Effector memory CD8-positive, alpha-beta T cell (primary cell): Measurements from ENCODE around the gene FAM168B.

Experiments
- ATAC-seq: fragments of 150-1000 bp; cut with Tn5 transposase; replicated peaks from 2 replicates; pipeline ENCODE4 v1.10.0; 2021; ENCODE audit warnings: mild to moderate bottlenecking, moderate library complexity
- DNase-seq, 3 experiments: peaks; one replicate each; pipeline ENCODE4 v3.0.0; 2021
- H3K27ac Mint-ChIP-seq, 2 donors: one replicate each; pipeline ENCODE4 v1.8.0; 2022; ENCODE audit warnings: mild to moderate bottlenecking in 2 of 2, mixed read lengths in 2 of 2, moderate library complexity in 2 of 2
- H3K27me3 Mint-ChIP-seq, 2 donors: one replicate each; pipeline ENCODE4 v1.8.0; 2022; ENCODE audit warnings: mixed read lengths in 2 of 2
- H3K36me3 Mint-ChIP-seq: one replicate; pipeline ENCODE4 v1.8.0; 2022; ENCODE audit warnings: mild to moderate bottlenecking, moderate library complexity, mixed read lengths; ENCODE audit not compliant: insufficient read depth
- H3K4me1 Mint-ChIP-seq, 2 donors: one replicate each; pipeline ENCODE4 v1.8.0; 2022; ENCODE audit warnings: low read depth in 2 of 2, mixed read lengths in 2 of 2
- H3K4me3 Mint-ChIP-seq, 2 donors: one replicate each; pipeline ENCODE4 v1.8.0; 2022; ENCODE audit warnings: mild to moderate bottlenecking in 2 of 2, mixed read lengths in 2 of 2, moderate library complexity in 2 of 2
- H3K9me3 Mint-ChIP-seq, 2 donors: one replicate each; pipeline ENCODE4 v1.8.0; 2022; ENCODE audit warnings: mixed read lengths in 2 of 2

The FAM168B gene

DNA sequence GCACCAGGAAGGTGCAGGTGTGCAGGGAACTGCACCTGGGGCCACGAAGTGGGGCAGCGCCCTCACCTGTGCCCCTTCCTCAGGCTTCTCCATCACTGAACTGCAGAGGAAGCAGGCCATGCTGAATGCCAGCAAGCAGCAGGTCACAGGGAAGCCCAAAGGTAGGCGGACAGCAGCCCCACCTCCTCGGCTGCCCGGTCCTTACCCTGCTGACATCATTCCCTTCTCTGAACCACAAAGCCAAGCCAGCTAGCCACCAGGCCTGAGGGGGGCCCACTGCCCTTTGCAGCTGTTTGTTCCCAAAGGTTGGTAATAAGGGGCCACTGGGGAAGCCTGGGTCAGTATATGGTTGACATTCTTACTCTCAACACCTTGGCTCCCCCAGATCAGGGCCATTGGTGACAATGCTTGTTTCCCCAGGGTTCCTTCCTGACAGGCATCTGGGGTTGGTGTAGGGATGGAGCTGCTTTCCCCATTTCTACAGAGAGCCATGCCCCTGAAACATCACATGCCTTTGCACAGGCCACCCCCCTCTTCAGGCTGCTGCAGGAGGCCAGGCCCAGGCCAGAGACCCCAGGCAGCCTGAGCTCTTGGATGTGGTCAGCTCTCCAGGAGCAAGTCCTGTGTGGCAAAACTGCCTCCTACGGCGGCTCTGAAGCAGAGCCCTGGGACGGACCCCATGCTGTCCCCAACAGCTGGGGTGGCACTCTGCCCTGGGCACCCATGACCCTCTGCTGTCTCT, 47.8 kb downstream of the FAM168B start:
- DNase-seq (no peak), ATAC-seq (no peak)
- no peak overlapping the region for H3K4me3 Mint-ChIP-seq
- H3K27me3 Mint-ChIP-seq, result no peaks in the 10 kb centered on the region
- no peak overlapping the region for H3K27ac Mint-ChIP-seq
- H3K36me3 Mint-ChIP-seq, result peaks cover 28% of the 10 kb centered on the region
- H3K9me3 Mint-ChIP-seq, result no peaks in the 10 kb centered on the region
- peaks cover 20 to 22% of the 10 kb centered on the region in 2 donors for H3K4me1 Mint-ChIP-seq

GRCh38 chr2:131044757-131045150, 48.5 kb downstream of the FAM168B start:
- no peaks in the 10 kb centered on the region for H3K27me3 Mint-ChIP-seq

DNA sequence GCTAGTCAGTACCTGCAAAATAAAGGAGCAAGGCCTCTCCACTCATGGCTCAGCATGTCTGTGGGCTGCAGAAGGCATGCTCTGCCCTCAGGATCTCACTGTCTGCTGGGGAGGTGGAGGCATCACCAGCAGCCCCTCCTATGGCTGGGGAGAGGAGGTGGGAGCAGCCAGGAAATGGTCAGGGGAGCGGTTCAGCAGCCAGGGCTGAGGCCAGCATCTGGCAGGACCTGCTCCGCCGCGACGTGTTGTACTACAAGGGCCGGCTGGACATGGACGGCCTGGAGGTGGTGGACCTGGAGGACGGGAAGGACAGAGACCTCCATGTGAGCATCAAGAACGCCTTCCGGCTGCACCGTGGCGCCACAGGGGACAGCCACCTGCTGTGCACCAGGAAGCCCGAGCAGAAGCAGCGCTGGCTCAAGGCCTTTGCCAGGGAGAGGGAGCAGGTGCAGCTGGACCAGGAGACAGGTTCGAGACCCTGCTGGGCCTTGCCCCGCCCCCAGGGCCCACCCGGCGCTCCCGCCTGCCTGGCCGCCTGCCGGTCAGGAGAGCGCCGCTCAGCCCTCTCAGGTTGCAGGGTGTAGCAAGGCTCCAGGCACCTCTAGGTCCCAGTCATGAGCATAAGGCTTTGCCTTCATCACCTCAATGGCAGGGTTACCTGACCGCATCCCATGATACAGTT, 49.0 kb downstream of the FAM168B start:
- peak overlapping the region in 1 of 2 donors; percentile 19 for H3K4me3 Mint-ChIP-seq
- H3K27ac Mint-ChIP-seq, result peak overlapping the region; percentile 19 to 49

More at GRCh38 chr2:131044757-131045150, 48.5 kb downstream of the FAM168B start:
- Mint-ChIP-seq H3K9me3 (no peaks in the 10 kb centered on the region), H3K4me1 (peaks cover 20 to 25% of the 10 kb centered on the region in 2 donors), H3K27ac (no peak overlapping the region), H3K4me3 (no peak overlapping the region), H3K36me3 (peaks cover 23% of the 10 kb centered on the region)
- DNase-seq (no peak), ATAC-seq (no peak)

DNA sequence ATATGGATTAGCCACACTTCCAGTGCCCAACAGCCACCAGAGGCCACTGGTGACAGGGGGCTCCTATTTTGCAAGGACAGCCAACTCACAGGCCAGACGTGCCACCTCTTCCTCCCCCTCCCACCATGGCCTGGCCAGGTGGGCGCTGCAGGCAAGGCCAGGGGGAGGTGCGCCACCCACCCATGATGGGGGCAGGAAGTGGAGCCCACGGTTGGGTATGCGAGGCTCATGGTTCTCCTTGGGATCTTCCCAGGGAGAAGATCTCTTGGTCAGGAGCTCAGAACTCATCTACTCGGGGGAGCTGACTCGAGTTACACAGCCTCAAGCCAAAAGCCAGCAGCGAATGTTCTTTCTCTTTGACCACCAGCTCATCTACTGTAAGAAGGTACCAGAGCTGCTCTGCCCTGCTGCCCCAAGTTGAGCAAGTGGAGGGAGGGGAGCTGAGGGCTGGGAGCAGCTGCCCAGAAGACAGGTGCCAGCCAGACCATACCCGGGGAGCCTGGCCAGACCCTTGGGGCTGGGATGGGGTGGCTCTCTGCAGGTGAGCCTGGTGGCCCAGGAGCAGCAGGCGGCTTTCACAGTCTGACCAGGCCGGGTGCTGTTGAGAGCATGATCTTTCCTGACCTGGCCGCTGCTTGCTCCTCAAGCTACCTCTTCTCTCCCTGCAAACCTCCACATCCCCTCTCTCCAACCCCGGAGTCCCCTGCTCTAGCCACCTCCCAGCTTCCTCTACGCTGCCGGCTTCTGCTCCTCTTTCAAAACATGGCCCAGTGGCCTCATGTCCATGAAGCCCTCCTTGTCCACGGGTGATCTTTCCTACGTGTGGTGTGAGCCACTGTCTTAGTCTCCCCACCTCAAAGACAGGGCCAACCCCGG, 49.8 kb downstream of the FAM168B start:
- Mint-ChIP-seq H3K4me3 (peak overlapping the region in 1 of 2 donors; percentile 19), H3K36me3 (peaks cover 19% of the 10 kb centered on the region), H3K4me1 (peaks cover 16 to 29% of the 10 kb centered on the region in 2 donors), H3K27me3 (no peaks in the 10 kb centered on the region), H3K27ac (peak overlapping the region; percentile 49 to 56), H3K9me3 (no peaks in the 10 kb centered on the region)
- DNase-seq (no peak), ATAC-seq (no peak)

More for the DNA sequence above, 49.0 kb downstream of the FAM168B start:
- no peak for ATAC-seq
- Mint-ChIP-seq H3K27me3 (no peaks in the 10 kb centered on the region), H3K4me1 (peaks cover 19 to 28% of the 10 kb centered on the region in 2 donors), H3K36me3 (peaks cover 19% of the 10 kb centered on the region), H3K9me3 (no peaks in the 10 kb centered on the region)
- no peak for DNase-seq

DNA sequence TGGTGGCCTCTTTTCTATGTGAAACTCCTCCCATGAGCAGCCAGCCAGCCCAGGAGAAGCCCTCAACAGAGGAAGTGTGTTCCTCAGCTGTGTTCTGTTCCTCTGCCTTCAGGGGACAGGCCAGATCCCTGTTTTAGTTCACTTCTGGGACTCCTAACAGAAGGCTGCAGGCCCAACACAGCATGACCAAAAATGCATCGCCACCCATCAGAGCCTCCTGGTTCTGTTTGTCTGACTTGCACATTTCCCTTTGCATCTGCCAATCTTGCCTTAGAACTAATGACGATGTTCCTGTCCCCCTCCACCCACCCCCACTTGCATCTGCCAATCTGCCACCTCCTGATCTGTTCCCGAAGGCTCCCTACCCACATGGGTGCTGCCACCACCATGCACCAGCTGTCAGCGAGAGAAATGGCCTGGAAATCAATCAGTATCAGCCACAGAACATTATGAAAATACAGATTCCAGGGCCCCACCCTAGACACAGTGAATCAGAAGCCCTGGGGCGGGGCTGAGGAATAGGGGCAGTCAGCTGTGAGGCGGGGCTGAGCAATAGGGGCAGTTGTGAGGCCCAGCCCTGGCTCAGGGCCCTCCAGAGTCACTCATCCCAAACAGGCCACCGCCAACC, 51.0 kb downstream of the FAM168B start:
- Mint-ChIP-seq H3K27ac (peak overlapping the region; percentile 49 to 81), H3K9me3 (no peaks in the 10 kb centered on the region), H3K4me3 (peak overlapping the region; percentile 82 to 93), H3K4me1 (peaks cover 16 to 29% of the 10 kb centered on the region in 2 donors), H3K27me3 (peaks cover 0 to 7% of the 10 kb centered on the region in 2 donors), H3K36me3 (peaks cover 16% of the 10 kb centered on the region)
- ATAC-seq (no peak), DNase-seq (no peak)

- Mint-ChIP-seq H3K27ac (peak overlapping the region; percentile 81 to 83), H3K4me3 (peak overlapping the region; percentile 82 to 93), H3K36me3 (peaks cover 10% of the 10 kb centered on the region), H3K27me3 (peaks cover 0 to 14% of the 10 kb centered on the region in 2 donors), H3K4me1 (peaks cover 16 to 26% of the 10 kb centered on the region in 2 donors), H3K9me3 (no peaks in the 10 kb centered on the region)
- ATAC-seq (peak; percentile 31), DNase-seq (no peak)
These were observed 51.7 kb downstream of the FAM168B start for GRCh38 chr2:131041402-131042147.

DNA sequence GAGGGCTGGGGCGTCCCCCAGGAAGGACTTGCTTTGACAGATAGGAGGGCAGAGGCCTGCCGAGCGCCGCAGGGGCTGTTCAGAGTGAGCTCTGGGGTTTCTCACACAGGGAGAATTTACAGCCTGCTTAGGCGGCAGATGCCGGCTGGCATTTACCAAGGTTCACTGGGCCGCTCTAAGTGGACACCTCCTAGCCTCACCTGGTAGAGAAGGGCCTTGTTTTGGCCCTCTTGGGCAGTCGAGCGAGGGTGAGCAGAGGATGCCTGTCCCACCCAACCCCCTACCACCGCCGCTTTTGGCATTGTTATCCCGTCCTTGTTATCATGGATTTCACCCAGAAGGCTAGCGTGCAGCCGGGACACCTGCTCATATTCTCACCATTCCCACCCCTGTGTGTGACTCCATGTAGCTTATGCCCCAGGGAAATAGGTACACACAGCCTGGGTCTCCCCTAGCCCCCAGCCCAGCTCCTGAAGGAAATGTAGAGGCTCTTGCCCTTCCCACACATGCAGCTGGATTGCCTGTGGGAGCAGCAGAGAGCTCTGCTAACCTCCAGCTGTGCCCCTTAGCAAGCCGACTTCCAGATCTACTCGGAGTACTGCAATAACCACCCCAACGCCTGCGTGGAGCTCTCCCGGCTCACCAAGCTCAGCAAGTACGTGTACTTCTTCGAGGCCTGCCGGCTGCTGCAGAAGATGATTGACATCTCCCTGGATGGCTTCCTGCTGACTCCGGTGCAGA, 52.4 kb downstream of the FAM168B start:
- peak; percentile 37 for ATAC-seq
- Mint-ChIP-seq H3K4me1 (peaks cover 16 to 26% of the 10 kb centered on the region in 2 donors), H3K9me3 (no peaks in the 10 kb centered on the region), H3K4me3 (peak overlapping the region; percentile 82 to 93), H3K36me3 (peaks cover 8% of the 10 kb centered on the region), H3K27ac (peak overlapping the region; percentile 81 to 83), H3K27me3 (peaks cover 0 to 21% of the 10 kb centered on the region in 2 donors)
- no peak for DNase-seq

DNA sequence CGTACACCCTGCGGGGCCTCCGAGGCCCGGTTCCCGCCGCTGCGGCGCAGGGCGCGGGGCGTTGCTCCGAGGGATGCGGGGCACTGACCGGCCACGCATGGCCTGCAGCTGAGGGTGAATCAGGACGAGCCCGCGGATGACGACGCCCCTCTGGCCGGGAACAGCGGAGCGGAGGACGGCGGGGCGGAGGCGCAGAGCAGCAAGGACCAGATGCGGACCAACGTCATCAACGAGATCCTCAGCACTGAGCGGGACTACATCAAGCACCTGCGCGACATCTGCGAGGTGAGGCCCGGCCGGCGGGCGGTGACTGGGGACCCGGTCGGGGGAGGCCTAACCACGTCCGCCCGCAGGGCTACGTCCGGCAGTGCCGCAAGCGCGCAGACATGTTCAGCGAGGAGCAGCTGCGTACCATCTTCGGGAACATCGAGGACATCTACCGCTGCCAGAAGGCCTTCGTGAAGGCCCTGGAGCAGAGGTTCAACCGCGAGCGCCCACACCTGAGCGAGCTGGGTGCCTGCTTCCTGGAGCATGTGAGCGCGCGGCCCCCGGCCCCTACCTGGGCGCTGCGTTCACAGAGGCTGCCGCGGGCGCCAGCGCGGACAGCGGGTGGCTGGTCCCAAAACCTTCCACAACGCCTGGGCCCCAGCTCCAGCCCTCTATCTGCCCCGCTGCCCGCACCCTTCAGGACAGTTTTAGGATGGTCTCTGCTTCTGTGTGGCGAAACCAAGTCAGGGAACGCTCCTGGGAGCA, 53.2 kb downstream of the FAM168B start:
- H3K4me3 Mint-ChIP-seq, result peak overlapping the region; percentile 82 to 93
- DNase-seq, result peak in 2 of 3 experiments; percentile 17 to 21
- H3K36me3 Mint-ChIP-seq, result peaks cover 8% of the 10 kb centered on the region
- peaks cover 16 to 26% of the 10 kb centered on the region in 2 donors for H3K4me1 Mint-ChIP-seq
- peak overlapping the region; percentile 22 to 83 for H3K27ac Mint-ChIP-seq
- peaks cover 0 to 27% of the 10 kb centered on the region in 2 donors for H3K27me3 Mint-ChIP-seq
- no peaks in the 10 kb centered on the region for H3K9me3 Mint-ChIP-seq
- ATAC-seq, result peak; percentile 61

DNA sequence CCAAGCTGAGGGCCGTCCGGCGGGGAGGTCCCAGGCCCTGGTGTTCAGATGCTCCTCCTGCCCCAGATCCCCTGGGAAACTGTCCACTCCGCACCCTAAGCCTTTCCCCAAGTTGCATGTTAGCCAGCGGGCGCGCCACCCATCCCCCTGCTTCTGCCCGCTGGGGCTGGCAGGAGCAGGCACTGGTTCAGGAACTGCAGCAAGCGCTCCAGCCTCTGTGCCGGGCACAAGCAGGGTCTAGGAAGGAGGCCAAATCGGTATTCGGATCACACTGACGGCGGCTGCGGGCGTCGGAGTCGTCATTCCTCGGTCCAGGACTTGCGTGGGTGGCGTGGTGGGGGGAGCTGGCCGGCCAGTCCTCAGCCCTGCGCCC, 53.7 kb downstream of the FAM168B start:
- no peak for ATAC-seq
- peaks cover 16 to 26% of the 10 kb centered on the region in 2 donors for H3K4me1 Mint-ChIP-seq
- H3K9me3 Mint-ChIP-seq, result no peaks in the 10 kb centered on the region
- H3K27ac Mint-ChIP-seq, result no peak overlapping the region
- peaks cover 0 to 27% of the 10 kb centered on the region in 2 donors for H3K27me3 Mint-ChIP-seq
- peak overlapping the region; percentile 82 to 93 for H3K4me3 Mint-ChIP-seq
- no peak for DNase-seq
- peaks cover 8% of the 10 kb centered on the region for H3K36me3 Mint-ChIP-seq

DNA sequence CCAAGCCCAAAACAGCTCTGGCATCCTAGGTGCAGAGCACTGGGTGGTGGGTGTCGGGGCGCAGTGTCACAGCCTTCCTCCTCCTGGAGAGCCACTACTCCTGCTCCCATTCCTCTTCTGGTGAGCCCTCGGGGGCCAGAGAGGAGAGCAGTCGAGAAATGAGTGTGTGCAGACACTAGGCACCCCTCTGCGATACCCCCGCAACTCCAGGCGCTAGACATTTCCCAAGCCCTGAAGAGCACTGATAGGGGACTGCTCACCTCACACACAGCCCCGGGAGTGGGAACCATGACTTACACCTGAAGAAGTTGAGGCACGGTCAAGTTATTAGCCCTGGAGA, 54.2 kb downstream of the FAM168B start:
- no peak for ATAC-seq
- peaks cover 8% of the 10 kb centered on the region for H3K36me3 Mint-ChIP-seq
- peaks cover 16 to 27% of the 10 kb centered on the region in 2 donors for H3K4me1 Mint-ChIP-seq
- no peak overlapping the region for H3K27ac Mint-ChIP-seq
- H3K9me3 Mint-ChIP-seq, result no peaks in the 10 kb centered on the region
- H3K4me3 Mint-ChIP-seq, result peak overlapping the region; percentile 82 to 93
- H3K27me3 Mint-ChIP-seq, result peaks cover 3 to 31% of the 10 kb centered on the region in 2 donors
- DNase-seq, result no peak

DNA sequence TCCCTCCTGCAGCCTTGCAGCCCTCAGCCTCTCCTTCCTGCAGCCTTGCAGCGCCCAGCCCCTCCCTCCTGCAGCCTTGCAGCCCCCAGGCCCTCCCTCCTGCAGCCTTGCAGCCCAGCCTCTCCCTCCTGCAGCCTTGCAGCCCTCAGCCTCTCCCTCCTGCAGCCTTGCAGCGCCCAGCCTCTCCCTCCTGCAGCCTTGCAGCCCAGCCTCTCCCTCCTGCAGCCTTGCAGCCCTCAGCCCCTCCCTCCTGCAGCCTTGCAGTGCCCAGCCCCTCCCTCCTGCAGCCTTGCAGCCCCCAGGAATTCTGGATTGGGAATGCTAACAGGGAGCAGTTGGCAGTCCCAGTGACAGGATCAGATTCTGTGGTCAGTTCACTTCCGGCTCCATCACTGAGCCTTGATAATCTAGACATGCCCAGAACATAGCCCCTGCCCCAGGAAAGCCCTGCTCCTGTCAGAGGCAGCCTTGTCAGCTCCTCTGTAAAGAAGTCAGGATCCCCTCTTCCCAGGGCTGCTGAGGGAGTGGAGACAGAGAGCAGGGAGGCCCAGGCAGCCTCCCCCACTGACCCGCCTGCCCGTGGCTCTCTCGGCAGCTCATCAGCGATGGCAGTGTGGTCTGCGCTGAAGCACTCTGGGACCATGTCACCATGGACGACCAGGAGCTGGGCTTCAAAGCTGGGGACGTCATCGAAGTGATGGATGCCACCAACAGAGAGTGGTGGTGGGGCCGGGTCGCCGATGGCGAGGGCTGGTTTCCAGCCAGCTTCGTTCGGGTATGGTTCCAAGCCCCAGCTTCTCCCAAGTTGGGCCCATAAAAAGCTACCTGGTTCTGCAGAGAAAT, 54.8 kb downstream of the FAM168B start:
- peaks cover 9 to 37% of the 10 kb centered on the region in 2 donors for H3K27me3 Mint-ChIP-seq
- peaks cover 8% of the 10 kb centered on the region for H3K36me3 Mint-ChIP-seq
- H3K4me3 Mint-ChIP-seq, result peak overlapping the region in 1 of 2 donors; percentile 93
- peaks cover 20 to 29% of the 10 kb centered on the region in 2 donors for H3K4me1 Mint-ChIP-seq
- no peaks in the 10 kb centered on the region for H3K9me3 Mint-ChIP-seq
- ATAC-seq (no peak), DNase-seq (no peak)
- H3K27ac Mint-ChIP-seq, result no peak overlapping the region
